Measurements from ENCODE around the gene NPAS3. TPM values are rescaled to one million over a fixed set of nuclear protein-coding genes. Genes with fewer than 3 reads are reported as not detected.

Gene NPAS3
- total RNA-seq, 4 donors from 2014 or later: 1.5 to 12.3 (median 3.4) TPM

GRCh38 chr14:33674927-33675326, 736.2 kb downstream of the NPAS3 start:
- Histone ChIP-seq H3K36me3 (no peaks in the 10 kb centered on the region), H3K27me3 (no peaks in the 10 kb centered on the region), H3K4me1 (peaks cover 0 to 6% (median 0%) of the 10 kb centered on the region in 4 donors), H3K4me3 (no peak overlapping the region), H3K9me3 (no peaks in the 10 kb centered on the region), H3K27ac (no peak overlapping the region)
- no peak for TF ChIP-seq CTCF (IDR thresholded peaks at IDR 0.05)
- no peak for TF ChIP-seq EP300 (IDR thresholded peaks at IDR 0.05)
- no peak for TF ChIP-seq POLR2A (IDR thresholded peaks at IDR 0.05)
- DNase-seq (ENCODE audit: low spot score in 2 of 2): no peak
- WGBS, 2 donors: 88 to 96% methylated on average over 5 of the region's 5 CpGs

GRCh38 chr14:33675415-33676130, 736.9 kb downstream of the NPAS3 start:
- Histone ChIP-seq H3K27ac (no peak overlapping the region), H3K36me3 (no peaks in the 10 kb centered on the region), H3K4me3 (no peak overlapping the region), H3K9me3 (no peaks in the 10 kb centered on the region), H3K4me1 (peaks cover 0 to 6% (median 0%) of the 10 kb centered on the region in 4 donors), H3K27me3 (no peaks in the 10 kb centered on the region)
- WGBS, 2 donors: 65 to 71% methylated on average over 5 of the region's 5 CpGs
- no peak for TF ChIP-seq EP300 (IDR thresholded peaks at IDR 0.05)
- DNase-seq (ENCODE audit: low spot score in 2 of 2): no peak

DNA sequence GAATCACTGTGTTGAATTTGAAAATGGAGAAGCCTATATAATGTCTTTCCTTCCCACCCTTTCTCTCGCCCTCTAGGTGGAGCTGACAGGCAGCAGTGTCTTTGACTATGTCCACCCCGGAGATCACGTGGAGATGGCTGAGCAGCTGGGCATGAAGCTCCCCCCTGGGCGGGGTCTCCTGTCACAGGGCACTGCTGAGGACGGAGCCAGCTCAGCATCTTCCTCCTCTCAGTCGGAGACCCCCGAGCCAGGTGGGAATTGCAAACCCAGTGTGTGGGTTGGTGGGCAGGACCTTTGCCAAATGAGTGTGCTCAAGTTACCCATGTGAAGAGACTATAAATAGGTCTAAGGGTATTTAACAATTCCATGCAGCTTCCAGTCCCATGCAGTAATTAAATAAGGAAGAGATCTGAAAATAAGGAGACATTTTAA, 737.5 kb downstream of the NPAS3 start:
- 38 to 56% methylated on average over 7 of the region's 7 CpGs for WGBS, 2 donors
- H3K9me3 ChIP-seq: no peaks in the 10 kb centered on the region

DNA sequence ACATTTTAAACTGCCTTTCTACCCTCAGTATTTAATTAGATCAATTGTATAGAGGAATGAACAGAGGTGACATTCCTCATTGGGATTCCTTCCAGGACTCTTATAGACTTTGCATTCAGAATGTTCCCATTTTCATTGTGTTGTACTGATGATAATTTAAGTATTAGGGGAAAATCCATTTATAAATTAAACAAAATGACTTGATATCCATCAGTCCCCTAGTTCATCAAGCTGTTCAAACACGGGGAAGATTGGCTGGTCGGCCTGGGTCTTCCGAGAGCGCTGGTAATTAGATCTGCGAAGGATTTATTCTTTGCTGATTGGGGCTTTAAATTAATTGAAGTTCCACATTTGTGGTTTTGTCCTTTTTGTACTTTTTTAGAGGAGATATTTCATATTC, 738.2 kb downstream of the NPAS3 start:
- no peaks in the 10 kb centered on the region for H3K36me3 ChIP-seq
- TF ChIP-seq POLR2A (IDR thresholded peaks at IDR 0.05) (no peak), EP300 (IDR thresholded peaks at IDR 0.05) (no peak), CTCF (IDR thresholded peaks at IDR 0.05) (no peak)
- 95 to 97% methylated on average over 5 of the region's 5 CpGs for WGBS, 2 donors

More for the DNA sequence above, 737.5 kb downstream of the NPAS3 start:
- peak in 1 of 2 donors; percentile 9 for DNase-seq (ENCODE audit: low spot score in 2 of 2)
- Histone ChIP-seq H3K27me3 (no peaks in the 10 kb centered on the region), H3K27ac (no peak overlapping the region), H3K36me3 (no peaks in the 10 kb centered on the region), H3K4me1 (peaks cover 0 to 6% (median 0%) of the 10 kb centered on the region in 4 donors), H3K4me3 (no peak overlapping the region)
- TF ChIP-seq POLR2A (IDR thresholded peaks at IDR 0.05) (no peak), CTCF (IDR thresholded peaks at IDR 0.05) (peak in 1 of 5 experiments; percentile 31)

GRCh38 chr14:33678005-33678404, 739.3 kb downstream of the NPAS3 start:
- Histone ChIP-seq H3K9me3 (no peaks in the 10 kb centered on the region), H3K27ac (no peak overlapping the region), H3K36me3 (no peaks in the 10 kb centered on the region), H3K4me3 (no peak overlapping the region), H3K27me3 (no peaks in the 10 kb centered on the region), H3K4me1 (peaks cover 0 to 14% (median 2%) of the 10 kb centered on the region in 4 donors)
- WGBS, 2 donors: 96 to 97% methylated on average over 5 of the region's 5 CpGs
- DNase-seq (ENCODE audit: low spot score in 2 of 2): no peak
- TF ChIP-seq POLR2A (IDR thresholded peaks at IDR 0.05) (no peak), EP300 (IDR thresholded peaks at IDR 0.05) (no peak), CTCF (IDR thresholded peaks at IDR 0.05) (no peak)

More for the DNA sequence above, 738.2 kb downstream of the NPAS3 start:
- H3K4me1 ChIP-seq: peaks cover 0 to 6% (median 0%) of the 10 kb centered on the region in 4 donors
- H3K4me3 ChIP-seq: no peak overlapping the region
- no peak overlapping the region for H3K27ac ChIP-seq
- DNase-seq (ENCODE audit: low spot score in 2 of 2): no peak
- H3K9me3 ChIP-seq: no peaks in the 10 kb centered on the region
- no peaks in the 10 kb centered on the region for H3K27me3 ChIP-seq

Measured in tibial nerve (tissue), 4 donors.